ENCODE data around the gene TRIM52.
"Not testable (repeated sequence)": the region's sequence is repeated elsewhere in the genome, so short reads cannot be mapped to it uniquely, and the experiment has no call there.

Gene TRIM52

DNA sequence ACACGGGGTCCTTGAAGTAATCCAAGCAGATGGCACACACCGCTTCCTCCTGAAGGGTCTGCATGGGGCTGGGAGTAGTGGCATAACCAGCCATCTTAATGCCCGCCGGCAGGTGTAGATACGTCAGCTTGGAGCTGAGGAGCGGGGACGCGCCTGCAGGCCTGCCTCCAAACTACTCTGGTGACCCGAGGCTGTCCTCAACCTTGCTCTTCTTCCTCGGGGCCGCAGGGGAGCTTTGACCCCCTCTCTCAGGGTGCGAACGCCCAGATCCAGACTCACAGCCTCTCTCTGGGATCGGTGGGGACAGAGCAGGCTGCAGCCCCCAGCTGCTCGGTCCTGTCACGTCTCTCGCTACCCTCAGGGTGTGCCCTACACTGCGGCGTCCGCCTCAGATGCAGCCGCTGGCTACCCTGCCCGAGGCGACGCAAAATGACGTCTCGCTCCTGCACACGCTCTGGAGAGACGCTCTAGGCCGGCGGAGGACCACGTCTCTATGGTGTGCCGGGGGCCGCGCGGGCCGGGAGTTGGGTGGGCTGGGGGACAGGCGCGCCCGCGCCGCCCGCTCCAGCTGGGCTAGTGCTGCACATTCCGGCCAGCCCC lies at the start of gene TRIM52:
TSS of gene TRIM52 (minus strand) at position 424 of the 600 bp plus-strand sequence. CDS start at position 94, 330 bp downstream.
- DNase-seq = no peak

DNA sequence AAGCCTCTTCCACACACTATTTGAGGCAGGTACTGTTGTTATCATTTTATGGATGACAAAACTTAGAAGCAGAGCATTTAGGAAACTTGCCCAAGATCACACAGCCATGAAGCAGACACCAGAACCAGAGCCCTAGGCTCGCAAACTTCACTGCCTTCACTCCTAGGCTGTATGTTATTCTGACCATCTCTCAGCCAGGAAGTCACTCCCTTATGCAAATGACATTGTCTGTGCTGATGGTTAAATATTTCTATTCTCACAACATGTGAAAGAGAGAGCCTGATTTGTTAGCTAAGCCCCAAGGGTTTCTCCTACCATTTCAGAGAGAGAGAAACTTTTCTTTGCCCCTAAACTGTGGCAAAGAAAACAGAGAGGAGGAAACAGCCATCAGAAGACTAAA lies 26.4 kb upstream of the TRIM52 start:
- not testable (repeated sequence) for DNase-seq

DNA sequence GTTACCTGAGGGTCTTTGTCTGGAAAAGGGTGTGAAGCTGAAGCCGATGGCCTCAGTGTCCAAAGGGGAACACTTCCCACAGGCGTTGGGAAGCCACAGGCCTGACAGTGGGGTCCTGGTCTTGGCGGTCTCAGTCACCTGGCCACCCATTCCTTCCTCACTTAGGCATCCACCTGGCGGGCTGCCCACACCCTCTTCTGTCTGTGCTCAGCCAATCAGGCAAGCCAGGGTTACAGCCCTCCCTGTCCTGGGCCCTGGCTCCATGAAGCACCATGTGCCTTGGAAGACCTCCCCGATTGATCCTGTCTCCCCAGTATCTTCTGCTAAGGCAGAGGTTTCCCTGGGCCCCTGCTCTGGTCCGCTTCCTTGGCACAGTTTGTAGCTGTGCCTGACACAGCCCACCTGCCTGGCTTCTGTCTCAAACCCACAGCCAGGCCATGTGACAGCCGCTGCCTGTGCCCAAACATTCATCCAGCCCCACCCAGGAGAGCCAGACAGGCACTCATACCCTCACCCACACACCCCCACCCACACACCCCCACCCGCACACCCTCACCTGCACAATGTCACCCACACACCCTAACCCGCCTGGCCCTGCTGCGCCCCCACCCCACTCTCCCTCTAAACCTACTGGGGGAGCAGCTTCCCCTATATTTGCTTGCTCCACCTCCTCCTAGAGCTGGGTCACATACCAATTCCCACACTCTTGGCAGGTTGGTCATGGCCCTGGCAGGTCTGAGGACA lies 25.2 kb upstream of the TRIM52 start:
- DNase-seq = not testable (repeated sequence)

DNA sequence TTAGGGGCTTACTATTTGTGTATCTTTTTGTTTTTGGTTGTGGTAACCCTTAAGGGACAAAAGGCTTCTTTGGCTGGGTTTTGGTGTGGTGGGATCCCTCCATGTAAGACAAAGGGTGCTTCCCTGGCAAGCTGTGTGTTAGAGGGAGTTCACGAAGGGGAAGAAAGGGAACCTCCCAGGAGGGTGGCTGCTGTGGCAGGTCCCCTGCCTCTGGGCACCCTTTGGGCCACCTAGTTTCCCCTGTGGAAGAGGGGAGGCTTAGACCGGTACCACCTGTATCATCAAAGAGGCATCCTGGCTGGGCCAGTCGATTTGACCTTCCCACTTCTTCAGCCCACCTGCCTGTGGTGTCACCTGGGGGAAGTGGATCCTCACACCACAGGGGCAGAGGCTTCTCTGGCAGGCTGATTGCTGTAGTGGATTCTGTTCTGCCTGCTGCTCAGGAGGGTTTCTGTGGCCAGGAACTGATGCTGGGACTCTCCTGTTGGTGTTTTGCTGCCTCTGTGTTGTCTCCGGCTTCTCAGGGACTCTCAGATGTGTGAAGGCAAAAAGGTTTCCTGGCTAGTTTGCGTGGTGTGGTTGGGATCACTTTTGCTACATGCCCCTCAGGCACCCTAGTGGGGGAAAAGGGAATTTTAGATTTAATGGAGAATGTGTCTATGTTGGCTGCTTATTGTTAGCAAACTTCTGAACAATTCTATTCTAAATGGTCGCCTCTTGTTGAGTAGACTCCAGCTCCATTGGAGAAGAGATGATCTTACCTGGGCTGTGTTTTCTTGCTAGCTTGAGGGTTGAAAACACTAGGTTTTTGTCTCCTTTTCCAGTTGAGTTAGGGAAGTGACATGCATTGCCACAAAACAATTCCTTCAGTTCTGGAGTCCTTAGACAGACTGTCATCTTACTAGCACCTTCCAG lies 23.2 kb upstream of the TRIM52 start:
- not testable (repeated sequence) for DNase-seq

DNA sequence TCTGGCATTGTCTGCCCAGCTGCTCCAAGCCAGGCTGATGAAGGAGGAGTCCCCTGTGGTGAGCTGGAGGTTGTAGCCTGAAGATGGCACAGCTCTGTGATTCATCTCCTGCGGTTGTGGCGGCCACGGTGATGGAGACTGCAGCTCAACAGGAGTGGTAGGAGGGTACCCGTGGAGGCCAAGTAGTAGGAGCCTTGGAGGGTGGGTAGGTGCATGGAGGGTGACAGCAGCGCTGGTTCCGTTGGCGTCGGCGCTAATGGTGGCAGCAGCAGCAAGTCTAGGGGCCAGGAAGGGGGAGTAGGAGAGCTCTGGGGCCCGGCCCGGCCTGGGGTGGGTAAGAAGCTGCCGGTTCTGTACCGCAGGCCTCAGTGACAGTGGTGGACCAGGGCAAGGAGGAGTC lies 22.4 kb upstream of the TRIM52 start:
- no peak for DNase-seq

DNA sequence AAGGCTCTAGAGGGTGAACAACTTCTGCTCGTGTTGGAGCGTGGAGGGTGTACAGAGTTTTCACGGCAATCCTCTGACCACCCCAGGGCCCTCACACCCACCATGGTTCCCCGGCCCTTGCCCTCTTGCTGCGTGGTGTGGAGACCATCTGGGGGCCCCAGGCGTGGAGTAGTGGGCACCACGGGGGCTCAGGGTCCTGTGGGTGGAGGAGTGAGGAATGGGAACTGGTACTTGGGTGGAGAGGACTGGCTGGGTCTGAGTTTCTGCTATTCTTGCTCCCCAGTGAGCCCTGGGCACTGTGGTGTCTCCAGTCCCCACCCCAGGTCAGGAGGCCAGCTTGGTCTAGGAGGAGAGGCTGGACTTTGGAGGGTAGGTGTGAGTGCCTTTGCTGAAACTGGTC lies 21.9 kb upstream of the TRIM52 start:
- DNase-seq = no peak

DNA sequence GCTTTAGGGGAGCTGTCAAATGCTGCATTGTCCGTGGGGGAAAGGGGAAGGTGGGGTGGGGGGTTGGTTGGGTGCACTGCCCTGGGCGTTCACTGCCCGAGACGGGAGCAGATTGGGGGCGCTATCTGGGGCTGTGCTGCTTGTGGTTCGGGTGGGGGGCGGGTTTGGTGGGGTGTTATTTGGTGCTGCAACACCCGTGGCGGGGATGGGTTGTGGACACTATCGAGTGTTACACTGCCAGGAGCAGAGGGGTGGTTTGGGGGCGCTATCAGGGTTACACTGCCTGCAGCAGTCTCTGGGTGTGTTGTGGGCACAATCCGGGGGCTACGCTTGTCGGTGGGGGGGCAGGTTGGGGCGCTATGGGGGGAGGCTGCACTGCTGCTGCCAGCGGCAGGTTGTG lies 21.5 kb upstream of the TRIM52 start:
- not testable (repeated sequence) for DNase-seq

DNA sequence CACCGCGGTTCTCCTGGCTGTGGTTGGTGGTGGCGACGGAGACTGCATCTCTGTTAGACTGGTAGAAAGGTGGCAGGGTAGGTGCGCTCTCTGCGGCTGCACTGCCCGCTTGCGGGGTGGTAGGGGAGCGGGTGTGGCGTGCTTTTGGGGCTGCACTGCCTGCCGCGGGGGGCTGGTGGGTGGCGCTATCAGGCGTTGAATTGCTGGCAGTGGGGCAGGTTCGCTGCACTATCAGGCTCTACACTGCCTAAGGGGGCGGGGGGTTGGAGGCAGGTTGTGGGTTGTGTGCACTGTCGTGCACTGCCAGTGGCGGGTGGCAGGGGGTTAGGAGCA lies 21.0 kb upstream of the TRIM52 start:
- DNase-seq = no peak

DNA sequence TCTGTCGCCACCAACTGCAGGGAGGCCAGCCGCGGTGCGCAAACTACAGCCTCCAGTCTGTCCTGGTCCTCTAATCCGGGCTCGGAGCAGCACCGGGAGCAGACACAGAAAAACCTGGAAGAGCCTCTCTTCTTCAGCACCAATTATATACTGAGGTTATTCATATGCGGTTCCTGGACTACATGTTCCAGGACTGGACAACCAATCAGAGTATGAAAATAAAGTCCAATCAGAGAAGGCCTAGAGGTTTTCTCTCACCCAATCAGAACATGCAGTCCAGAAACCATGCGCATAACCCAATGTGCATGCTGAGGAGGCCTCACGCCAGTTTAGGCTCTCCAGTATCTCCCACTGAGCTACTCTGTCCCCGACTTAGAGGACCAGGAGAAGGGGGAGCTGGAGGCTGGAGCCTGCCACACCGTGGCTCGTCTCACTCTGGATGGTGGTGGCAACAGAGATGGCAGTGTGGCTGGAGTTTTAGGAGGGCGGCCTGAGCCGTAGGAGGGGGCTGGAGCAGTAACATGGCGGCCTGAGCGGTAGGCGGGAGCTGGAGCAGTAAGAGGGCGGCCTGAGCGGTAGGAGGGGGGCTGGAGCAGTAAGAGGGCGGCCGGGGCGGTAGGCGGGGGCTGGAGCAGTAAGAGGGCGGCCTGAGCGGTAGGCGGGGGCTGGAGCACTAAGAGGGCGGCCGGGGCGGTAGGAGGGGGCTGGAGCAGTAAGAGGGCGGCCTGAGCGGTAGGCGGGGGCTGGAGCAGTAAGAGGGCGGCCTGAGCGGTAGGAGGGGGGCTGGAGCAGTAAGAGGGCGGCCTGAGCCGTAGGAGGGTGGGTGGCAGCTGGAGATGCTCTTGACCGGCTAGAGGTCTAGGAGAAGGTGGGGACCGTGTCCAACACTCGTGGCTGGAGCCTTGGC lies 20.4 kb upstream of the TRIM52 start:
- no peak for DNase-seq

DNA sequence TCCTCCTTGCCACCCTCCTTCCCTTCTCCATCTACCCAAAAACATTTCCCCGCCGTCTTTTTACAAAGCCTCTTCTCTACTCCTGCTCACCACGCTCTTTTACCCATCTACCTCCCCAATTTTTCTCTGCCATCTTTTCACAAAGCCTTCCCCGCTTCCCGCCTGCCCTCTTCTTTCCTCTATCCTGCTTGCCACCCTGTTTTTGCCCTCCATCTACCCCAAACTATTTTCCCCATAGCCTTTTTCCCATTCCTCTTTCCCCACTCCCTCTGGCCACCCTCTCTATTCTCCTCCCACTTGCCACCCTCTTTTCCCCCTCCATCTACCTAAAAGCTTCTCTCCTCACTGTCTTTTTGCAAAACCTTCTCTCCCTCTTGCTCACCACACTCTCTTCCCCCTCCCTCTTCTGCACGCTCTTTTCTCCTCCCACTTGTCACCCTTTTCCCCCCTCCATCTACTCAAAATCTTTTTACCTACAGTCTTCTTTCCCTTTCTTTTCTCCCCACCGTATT lies 19.4 kb upstream of the TRIM52 start:
- no peak for DNase-seq

DNA sequence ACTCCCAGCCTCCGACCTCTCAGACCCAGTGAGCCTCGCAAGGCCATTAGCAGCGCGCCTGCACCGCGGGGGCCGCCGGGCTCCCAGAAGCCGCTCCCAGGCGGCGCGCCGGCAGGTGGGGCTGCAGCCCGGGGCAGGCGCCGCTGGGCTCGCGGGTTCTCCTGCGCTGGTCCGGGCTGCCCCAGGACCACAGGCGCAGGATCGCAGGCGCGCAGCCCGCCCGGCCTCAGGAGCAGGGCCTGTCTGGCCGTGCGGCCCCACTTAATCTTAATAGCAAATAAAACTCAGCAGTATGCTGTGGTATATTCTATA lies 12.4 kb upstream of the TRIM52 start:
- DNase-seq = not testable (repeated sequence)

DNA sequence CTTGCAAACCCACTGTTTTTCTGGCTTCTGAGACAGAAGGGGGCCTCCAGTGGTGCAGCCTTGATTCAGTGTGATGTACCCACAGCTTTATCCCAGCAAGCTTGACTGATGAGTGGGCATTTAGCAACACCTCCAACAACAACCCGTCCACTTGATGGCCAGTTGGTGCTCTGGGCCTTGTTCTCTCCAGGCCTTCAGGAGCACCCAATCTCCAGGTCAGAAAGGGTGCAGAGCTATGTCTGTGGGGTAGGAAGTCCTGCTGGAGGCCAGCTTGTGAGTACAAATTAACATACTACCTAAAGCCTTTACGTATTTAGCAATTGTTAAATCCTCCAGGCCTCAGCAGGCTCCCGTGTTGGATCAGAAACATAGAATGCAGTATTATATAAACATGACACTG lies 10.1 kb upstream of the TRIM52 start:
- no peak for DNase-seq

DNA sequence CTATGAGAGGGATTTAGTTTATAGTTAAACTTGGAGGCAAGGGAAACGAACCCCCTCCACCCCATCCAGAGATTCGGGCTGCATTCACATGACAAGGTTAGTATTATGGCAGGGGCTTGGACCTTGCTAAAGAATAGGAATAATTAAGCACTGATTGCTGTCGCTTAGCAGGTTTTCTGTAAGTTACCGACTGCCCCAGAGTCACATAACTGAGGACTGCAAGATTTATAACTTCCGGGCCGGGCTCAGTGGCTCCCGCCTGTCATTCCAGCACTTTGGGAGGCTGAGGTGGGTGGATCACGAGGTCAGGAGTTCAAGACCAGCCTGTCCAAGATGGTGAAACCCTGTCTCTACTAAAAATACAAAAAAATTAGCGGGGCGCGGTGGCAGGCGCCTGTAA lies 7.0 kb upstream of the TRIM52 start:
- DNase-seq = not testable (repeated sequence)

DNA sequence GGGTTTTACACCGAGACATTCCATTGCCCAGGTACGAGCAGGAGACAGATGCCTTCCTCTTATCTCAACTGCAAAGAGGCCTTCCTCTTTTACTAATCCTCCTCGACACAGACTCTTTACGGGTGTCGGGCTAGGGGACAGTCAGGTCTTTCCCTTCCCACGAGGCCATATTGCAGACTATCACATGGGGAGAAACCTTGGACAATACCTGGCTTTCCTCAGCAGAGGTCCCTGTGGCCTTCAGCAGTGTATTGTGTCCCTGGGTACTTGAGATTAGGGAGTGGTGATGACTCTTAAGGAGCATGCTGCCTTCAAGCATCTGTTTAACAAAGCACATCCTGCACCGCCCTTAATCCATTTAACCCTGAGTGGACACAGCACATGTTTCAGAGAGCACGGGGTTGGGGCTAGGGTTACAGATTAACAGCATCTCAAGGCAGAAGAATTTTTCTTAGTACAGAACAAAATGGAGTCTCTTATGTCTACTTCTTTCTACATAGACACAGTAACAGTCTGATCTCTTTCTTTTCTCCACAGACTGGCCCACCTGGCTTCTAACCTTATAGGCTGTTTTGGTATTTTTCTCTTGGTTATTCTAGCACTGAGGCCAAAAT lies 6.5 kb upstream of the TRIM52 start:
- DNase-seq = not testable (repeated sequence)

DNA sequence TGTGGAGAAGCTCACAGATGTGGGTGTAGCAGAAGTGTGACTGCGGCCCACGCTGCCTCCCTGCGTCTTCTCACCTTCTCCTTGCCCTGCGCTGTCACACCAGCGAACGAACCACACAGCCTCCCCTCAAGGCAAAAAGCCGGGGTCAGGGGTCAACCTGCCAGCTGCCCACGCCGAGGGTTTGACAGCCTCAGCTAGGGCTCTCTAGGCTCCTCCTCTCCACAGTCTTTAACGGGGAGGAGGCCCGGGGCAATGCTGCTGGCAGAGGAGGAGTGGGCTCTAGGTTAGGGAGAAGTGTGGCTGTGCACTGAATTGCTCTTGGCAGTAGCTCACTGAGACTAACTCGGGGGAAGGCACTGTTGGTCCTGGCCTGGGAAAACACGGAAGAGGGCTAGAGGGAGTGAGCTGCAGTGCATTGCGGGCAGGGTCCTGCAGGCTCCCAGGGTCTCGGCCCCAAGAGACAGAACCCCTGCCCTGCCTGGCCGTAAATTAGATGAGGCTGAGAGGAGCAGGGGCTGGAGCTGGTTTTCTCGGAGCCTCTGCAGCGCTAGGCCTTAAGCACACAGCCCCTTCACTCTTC lies 4.2 kb upstream of the TRIM52 start:
- DNase-seq = no peak

DNA sequence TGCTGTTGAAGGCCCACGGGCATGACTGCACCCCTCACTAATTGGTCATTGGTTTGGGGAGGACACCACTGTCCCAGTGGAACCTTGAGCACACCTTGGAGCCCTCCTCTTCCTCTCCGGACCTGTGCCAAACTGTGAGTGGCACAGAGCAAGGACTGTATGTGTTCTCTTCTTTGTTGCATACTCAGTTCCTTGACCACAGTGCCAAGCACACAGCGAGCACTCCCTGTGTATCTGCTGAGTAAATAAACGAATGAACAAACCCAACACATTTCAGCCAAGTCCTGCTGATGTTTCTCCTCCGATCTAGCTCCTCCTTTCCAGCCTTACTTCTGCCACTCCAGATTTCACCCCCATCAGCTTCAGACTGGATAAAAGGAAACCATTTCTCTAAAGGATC lies 2.7 kb upstream of the TRIM52 start:
- no peak for DNase-seq

DNA sequence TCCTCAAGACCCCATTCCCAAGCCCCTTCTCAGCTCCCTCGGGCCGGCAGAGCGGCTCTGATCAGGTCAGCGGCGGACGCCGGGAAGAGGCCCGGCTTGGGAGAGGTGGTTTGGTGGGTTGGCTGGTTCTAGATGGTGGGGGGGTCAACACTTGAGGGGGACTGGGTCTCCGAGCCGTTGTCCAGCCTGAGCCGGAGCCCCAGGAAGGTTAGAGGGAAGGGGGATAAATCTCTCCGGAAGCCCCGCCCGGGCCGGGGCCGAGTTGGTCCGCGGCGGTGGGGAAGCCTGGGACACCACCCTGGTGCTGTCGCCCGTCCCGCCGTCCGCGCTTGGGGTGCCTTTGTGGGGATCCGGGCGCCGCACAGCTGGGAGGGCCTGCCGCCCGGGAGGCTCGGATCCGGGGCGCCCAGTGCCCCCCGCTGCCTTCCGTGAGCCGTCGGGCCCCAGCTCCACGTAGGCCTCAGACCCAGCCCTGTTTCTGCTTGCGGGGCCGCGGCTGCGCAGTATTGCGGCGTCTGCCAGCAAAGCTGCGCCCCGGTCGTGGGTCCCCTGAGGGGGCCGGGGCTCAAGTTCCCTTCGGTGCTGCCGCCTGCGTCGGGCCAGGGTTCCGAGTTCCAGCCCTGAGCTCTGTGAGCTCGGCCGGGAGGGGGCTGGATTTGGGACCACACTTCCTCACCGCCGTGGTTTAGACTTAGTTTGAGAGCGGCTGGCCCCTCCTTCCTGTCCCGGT lies 542 bp upstream of the TRIM52 start:
- no peak for DNase-seq

DNA sequence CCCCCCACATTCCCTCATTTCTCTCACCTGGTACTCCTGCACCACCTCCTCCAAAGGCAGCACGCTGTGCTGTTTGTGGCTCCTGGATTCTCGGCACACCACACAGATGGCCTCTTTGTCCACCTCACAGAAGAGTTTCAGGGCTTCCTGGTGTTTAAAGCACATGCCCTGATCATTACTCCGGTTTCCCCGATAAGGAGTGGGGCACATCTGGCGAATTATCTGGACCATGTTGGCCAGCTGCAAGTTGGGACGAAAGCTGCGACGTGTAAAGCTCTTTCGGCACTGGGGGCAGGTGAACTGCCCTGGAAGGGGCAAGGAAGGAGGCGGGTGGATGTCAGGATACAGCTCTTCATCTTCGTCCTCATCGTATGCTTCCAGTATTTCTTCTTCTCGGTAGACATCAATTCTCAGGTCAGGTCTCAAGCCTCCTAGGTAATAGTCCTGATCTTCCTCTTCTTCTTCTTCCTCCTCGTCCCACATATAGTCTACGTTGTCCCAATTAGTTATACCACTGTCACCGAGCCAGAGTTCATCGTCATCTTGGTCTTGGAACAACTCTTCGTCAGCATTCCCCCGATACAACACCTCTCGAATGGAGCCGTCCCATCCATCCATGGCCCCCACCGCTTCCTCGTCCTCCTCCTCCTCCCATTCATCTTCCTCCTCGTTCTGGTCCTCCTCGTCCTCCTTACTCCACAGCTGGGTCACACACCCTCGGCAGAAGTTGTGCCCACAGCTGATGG lies 796 bp downstream of the TRIM52 start:
- no peak for DNase-seq

DNA sequence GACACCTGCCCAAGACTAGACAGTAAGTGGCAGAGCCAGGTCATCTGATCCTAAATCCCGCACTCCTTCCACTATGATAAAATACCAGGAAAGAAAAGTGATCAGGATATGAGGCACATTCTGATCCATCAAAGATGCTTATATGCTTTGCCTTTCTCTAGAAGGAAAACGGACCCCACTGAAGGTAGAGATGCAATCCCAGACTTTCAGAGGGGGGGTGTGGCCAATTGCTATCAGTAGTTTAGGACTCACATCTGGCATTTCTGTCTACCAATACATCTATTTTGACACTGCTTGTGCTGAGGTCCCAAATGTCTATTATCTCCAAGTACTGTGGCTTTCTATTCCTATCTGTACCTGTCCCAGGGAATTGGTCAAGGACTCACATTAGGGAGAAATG lies 1.7 kb downstream of the TRIM52 start:
- no peak for DNase-seq

DNA sequence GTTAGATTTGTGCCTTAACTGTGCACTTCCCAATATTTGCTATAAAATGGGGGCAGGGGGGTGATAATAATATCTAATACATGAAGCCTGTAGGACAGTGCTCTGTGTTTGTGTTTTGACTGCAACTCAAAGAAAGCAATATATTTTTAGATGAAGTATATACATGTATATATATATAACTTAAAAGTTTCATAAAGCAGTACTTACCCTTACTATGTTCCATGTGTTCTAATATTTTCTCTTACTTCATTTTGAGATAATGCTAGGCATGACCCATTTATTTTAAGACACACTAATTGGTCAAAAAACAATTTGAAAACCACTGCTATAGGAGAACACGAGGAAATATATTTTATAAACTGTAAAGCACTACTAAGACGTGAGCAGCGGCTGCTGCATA lies 2.4 kb downstream of the TRIM52 start:
- DNase-seq = no peak

Data from NCI-H446 (cell line).